Stimulated activated CD4-positive, alpha-beta T cell treated with anti-CD3 and anti-CD28 coated beads, TNF-alpha, amount 100 ng/mL, for 1 hour (primary cell): ENCODE measurements around the gene PLEKHG3.

ENCODE experiments used
- DNase-seq, 3 donors: peaks; one replicate each; pipeline ENCODE4 v3.0.0-alpha.2; 2020; ENCODE audit warnings: low read depth in 3 of 3, low spot score in 1 of 3

Gene PLEKHG3

DNA sequence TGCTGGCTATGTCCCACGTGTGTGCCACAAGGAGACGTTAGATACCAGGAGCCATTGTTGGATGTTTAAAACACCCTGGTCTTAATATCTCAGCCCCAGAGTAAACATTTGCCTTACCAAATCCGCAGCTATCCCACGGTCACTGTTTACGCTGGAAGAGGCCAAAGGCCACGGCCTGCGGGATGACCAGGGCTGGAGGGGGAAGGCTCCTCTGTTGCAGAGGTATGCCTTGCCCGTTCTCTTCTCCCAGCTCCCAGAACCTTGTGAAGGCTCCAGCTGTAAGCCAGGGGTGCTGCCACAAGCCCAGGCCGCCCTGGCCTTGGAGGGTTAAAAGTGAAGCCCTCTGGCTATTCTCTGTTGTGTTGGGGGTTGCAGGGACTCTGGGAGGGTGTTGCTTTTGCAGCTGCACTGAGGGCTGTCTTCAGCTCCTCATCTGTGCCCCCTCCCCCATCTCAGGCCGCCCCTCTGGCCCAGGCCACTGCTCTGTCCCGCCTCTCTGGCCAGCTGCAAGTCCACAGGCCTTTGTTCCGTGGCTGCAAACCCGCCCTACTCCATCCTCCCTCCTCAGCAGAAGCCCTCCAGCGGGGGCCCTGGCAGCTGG is 2.5 kb downstream of the PLEKHG3 start:
- DNase-seq, result no peak

DNA sequence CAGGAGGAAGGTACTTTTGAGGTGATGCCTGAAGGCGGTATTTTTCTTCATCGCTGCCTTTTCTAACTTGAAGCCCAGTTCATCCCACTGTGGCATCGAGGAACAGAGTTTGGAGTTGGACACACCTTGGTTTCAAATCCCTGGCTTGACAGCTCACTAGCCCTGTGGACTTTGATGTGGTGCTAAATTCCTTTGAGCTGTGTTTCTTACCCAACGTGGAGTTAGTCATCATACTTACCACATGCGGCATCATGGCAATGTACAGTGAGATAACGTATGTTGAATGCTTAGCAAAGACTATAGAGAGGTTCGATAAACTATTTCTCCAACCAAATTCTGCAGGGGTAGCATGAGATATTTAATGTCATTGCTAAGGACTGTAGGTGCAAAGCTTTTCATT is 3.4 kb downstream of the PLEKHG3 start:
- no peak for DNase-seq

DNA sequence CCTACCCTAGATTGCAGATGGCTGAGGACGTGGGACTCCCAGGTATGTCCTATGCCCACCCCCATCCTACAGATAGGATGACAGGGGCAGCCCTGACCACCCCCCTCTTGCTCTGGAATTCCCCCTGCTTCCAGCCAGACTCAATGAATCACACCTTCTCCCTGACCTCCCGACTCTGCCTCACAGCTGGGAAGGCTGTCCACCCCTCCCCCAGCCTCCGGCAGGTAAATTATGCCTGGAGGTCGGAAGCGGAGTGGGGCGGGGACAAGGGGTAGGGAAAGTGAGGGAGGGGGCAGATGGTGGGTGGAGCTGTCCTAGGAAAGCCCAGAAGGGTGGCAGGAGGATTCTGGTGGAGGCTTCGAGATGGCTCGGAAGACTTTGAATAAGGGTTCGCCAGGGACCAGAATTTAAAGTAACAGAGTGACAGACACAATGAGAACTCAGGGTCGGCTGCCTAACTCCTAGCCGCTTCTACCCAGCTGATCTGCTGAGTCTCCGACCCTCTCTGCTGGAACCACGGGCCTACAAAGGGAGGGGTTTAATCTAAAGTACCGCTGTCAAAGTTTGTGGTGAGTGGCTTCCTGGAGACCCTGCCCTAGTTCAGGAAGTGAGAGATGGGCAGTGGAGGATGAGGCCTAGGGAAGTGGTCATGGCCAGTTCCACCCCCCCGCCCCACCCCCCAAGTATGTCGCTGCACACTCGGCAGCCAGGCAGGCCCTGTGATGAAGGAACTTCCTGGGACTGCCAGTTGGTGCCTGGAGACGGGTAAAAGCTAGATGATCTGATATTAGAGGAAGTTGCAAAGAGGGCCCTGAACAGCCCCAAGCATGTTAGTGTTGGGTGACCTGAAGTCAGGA is 4.2 kb downstream of the PLEKHG3 start:
- no peak for DNase-seq

- DNase-seq, result no peak
These were observed 4.9 kb downstream of the PLEKHG3 start for GRCh38 chr14:64709126-64709525.

DNA sequence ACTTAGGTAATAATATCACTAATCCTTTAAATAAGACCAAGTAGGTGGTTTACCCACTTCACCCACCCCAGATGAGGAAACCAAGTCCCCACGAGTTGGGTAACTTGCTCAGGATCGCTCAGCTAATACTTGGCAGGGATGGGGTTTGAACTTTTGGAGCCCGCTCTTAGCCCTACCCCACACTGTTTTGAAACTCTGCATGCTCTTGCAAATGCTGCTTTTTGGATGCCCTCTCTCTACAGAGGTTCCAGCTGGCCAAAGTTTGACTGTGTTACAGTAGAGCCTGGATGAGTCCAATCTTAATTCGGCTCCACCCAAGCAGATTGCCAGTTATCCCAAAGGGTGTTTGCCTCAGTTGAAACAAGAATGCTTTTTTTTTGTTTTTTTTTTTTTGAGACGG is 6.8 kb downstream of the PLEKHG3 start:
- no peak for DNase-seq

DNA sequence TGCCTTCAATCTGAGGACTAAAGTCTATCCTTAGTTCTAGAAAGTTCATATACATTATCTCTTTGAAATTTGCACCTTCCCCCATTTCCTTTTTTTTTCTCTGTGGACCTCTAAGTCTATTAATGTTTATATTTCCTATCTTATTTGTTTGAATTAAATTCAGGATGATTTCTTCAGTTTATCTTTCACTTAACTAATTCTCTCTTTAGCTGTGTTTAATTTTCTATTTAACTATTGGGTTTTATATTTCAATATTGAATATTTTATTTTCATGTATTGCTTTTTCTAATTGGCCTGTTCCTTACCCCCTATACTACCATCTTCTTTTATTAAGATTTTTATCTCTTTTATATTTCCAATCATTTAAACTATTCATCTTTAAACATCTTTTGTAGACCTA is 9.5 kb downstream of the PLEKHG3 start:
- DNase-seq, result no peak

GRCh38 chr14:64714432-64715025 is 10.3 kb downstream of the PLEKHG3 start:
- DNase-seq, result no peak

DNA sequence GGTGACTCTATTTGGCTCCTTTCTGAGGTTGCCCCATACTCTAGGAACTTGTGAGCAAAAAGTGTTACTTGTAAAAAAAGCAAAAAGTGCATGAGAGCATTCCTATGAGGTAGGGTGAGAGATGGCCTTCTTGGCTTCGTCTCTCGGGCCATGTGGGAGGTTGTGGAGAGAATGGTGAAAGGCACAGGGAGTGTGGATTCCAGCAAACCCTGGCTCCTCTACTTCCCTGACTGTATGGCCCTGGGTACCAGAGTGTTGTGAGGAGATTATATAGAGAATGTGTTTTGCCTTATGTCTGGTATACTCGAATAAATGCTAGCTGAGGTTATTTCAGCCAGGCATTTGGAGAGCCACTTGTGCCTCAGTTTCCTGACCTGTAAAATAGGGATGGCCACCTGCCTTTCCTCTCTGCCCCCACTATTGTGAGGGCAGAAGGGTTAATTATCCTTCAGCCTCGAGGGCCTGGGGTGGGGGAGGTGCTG is 11.0 kb downstream of the PLEKHG3 start:
- no peak for DNase-seq

GRCh38 chr14:64715628-64716412 is 11.6 kb downstream of the PLEKHG3 start:
- DNase-seq, result no peak

GRCh38 chr14:64717870-64718269 is 13.6 kb downstream of the PLEKHG3 start:
- no peak for DNase-seq

DNA sequence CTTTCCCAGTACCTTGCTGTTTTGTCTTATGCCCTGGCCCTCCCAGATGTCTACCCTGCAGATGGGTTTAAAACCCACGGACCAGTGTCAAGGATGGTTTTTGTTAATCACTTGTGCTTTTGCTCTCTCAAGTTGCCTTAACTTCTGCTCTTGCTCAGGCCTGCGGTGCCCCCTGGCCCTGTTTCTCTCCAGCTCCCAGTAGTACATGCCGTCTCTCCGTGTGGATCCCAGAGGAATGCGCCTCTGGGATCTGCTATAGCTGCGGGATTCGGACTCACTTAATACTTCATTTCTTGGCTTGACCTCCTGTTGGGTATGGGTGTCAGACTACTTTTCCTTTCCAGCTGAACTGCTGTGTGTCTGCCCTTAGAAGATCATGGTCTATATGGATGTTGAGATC is 14.5 kb downstream of the PLEKHG3 start:
- no peak for DNase-seq

GRCh38 chr14:64719601-64720000 is 15.4 kb downstream of the PLEKHG3 start:
- DNase-seq, result no peak

GRCh38 chr14:64720131-64720576 is 15.9 kb downstream of the PLEKHG3 start:
- DNase-seq, result no peak

DNA sequence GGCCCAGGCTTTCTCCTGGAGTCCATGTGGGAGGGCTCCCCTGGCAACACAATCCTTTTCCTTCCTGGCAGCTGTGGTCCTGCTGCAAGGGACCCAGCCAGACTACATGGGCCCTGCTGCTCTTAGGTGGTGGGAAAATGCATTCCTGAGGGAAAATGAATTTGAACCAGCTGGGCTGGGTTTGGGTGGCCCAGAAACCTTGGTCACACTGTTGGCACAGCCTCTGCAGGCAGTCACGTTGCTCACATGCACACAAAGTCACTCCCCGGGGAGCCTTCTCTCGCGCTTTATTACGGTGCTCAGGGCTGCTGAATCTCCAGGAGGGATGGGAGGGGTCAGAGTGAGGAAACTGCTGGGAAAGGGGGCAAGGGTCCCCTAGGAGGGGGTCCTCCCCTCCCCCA is 17.2 kb downstream of the PLEKHG3 start:
- DNase-seq, result no peak

- DNase-seq, result no peak
These were observed 17.7 kb downstream of the PLEKHG3 start for GRCh38 chr14:64721899-64722298.

DNA sequence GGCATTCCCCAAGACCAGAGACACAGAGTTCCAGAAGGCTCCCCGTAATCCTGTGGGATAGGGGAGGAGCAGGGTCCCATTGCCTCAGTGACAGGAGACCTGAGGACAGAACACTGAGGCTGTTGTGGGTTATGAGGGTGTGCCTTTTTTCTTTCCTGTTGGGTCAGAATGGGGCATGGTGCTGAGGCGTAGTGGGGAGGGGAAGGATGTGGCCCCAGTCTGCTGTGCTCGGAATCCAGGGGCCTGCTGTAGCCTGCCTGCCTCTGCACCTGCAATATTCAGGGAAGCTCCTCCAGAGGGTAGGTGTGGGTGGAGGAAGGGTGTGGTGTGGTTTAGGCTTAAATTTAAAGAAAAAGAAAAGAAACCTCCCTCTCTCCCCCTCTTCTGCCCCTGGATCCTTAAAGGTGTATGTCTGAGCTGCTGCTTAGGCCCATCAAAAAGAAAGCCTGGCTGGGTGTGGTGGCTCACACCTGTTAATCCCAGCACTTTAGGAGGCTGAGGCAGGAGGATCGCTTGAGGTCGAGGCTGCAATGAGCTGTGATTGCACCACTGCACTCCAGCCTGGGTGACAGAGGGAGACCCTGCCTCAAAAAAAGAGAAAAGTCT is 18.7 kb downstream of the PLEKHG3 start:
- DNase-seq, result no peak

DNA sequence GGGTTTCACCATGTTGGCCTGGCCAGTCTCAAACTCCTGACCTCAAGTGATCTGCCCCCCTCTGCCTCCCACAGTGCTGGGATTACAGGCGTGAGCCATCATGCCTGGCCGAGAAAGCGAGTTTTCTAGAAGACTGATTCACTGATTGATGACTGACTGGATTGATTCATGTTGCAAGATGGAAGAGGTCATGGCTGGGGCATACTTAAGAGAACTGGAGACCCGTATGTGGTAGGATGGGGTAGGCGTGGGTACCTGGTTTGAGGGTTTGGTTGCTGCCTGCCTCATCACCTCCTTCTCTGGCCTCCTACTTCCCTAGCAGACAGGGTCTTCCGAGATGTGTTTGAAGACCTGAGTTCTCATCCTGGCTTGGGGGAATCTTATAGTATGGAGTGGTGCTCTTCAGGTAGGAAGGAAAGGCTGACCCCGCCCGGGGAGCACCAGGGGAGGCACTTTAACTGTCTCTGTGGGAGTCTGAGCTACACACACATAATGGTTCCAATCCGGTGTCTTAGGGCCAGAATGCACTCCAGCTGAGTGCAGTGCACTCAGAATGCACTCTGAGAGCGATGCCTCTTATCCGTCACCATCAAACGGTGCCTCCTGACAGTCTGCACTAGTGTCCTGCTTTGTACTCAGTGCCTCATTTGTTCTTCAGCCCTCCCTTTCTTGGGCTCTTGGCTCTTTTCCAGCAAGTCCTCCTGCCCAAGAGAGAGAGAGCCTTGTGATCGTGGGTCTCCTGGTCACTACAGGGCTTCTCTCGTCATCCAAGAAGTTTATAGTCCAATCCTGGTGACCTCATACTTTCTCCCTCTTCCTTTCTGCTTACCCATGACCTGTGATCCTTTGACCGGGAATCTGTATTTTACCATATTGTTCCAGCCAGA is 19.7 kb downstream of the PLEKHG3 start:
- no peak for DNase-seq

- DNase-seq, result no peak
These were observed 20.3 kb downstream of the PLEKHG3 start for GRCh38 chr14:64724578-64724930.

DNA sequence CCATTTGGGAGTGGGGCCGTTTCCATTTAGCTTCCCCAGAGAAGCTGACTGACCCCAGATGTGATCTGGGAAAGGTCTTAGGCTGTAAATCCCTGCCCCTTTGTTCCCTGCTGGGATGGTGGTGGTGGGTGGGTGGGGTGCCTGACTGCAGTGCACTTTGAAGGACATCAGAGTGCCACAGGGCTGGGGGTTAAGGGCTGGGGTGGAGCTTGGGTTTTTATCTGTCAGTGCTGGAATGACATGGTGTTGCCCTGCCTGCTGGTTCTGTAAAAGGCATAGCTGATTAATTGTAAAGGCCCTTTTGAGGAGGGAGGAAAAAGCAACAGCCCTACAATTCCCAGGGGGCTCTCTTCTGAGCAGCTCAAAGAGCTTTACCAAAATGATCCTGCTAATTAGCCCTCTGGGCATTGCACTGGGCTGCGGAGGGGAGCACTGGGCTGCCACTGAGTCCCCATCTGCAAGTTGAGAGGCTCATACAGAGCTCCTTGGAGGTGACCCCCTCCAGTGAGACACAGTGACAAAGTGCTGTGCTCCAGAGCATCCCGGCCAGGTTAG is 21.1 kb downstream of the PLEKHG3 start:
- DNase-seq, result no peak
